Tongue (tissue), 2 donors: ENCODE measurements around the gene NECTIN1. TPM values are rescaled to one million over a fixed set of nuclear protein-coding genes. Genes with fewer than 3 reads are reported as not detected.
A peak's percentile ranks its signal among the peaks of the same experiment; 100 is the strongest.

Experiments used
- DNase-seq: peaks from one replicate; pipeline ENCODE4 v3.0.0-alpha.2; 2015
- total RNA-seq: library from RNA; depleted of rRNA; stranded (reverse); fragments of >200 nt; gene quantifications from one replicate; pipeline ENCODE4 v1.2.3, GENCODE V29; 2014

NECTIN1 gene
- total RNA-seq, 1 donor from 2014 or later, result 32.4 TPM

- peak; percentile 97 for DNase-seq
Measured at GRCh38 chr11:119671561-119672015, 57.4 kb downstream of the NECTIN1 start.

GRCh38 chr11:119671051-119671450 lies 57.9 kb downstream of the NECTIN1 start:
- peak; percentile 97 for DNase-seq

DNA sequence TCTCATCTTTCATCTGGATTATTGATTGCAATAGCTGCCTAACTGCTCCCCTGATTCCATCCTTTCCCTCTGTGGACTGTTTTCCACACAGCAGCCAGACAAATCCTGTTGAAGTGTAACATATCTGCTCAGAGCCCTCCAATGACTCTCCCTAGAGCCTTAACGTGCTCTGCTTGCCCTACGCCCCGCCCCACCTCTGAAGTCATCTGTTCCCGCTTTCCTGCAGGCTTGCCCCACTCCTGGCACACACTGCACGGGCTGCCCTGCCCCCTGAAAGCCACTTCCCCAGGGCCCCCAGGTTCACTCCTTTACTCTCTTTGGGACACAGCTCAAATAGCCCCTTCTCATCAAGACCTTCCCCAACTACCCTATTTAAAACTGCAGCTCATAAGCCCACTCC lies 59.5 kb downstream of the NECTIN1 start:
- peak; percentile 29 for DNase-seq

GRCh38 chr11:119668676-119669075 lies 60.3 kb downstream of the NECTIN1 start:
- DNase-seq, result no peak

DNA sequence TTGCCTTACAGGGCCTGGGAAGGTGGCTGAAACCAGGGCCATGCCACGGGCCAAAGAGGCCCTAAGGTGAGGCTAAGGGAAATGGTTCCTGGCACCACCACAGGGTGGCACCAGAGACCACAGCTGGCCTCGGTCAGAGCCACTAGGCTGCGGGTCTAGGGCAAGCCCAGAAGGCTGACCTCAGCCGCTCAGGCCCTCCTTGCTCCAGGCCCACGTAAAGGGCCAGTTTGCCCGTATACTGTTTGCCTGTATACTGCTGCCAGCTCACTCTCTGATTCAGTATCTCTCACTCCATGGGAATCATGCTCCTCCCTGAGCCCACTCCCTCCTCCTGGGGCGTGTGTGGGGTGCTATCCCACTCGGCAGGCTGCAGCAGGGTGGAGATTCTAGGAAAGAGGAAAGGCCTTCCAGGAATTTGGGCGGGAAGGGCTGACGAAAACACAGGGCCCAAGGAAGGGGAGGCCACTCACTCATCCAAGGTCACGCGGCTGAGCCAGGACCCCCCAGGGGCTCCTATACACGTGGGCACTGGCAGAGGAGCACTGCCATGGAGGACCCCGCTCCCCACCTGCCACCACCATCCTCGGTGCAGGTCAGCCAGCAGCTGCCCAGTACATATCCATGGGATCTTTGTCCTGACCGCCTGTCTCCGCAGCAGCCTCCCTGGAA lies 62.4 kb downstream of the NECTIN1 start:
- DNase-seq, result peak; percentile 84

- DNase-seq, result peak; percentile 15
Measured at GRCh38 chr11:119666061-119666460, 62.9 kb downstream of the NECTIN1 start.

DNA sequence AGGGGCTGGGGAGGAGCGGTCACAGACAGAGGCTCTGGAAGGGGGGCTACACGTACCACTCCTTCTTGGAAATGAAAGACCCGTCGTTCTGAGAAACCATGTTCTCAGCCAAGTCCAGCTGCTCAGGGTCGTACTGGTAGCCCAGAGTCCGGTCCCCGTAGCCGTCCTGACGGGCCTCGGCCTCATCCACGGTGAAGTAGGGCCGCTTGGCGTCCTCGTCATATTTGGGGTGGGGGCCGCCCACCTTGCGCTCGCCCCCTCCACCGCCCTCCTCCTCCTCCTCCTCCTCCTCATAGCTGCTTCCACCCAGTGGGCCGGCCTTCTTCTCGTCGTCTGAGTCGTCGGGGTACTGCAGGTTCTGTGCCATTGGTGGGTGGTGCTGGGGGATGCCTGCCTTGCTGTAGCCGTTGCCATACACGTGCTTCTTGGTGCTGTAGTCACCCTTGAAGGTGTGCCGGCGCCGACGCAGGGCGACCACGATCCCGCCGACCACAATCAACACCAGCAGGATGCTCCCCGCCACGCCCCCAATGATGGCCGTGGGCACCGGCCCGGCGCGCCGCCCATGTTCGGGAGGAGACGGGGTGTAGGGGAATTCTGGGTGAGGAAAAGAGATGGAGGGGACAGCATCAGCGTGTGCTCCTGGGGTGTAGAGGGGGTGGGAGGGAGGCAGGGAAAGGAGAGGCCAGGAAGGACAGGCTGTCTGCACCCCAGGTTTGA lies 64.1 kb downstream of the NECTIN1 start:
- no peak for DNase-seq

GRCh38 chr11:119664063-119664572 lies 64.9 kb downstream of the NECTIN1 start:
- peak; percentile 95 for DNase-seq

GRCh38 chr11:119663279-119663678 lies 65.7 kb downstream of the NECTIN1 start:
- DNase-seq, result no peak

- DNase-seq, result no peak
Measured at GRCh38 chr11:119661226-119661625, 67.8 kb downstream of the NECTIN1 start.

GRCh38 chr11:119659971-119660723 lies 68.9 kb downstream of the NECTIN1 start:
- peak; percentile 95 for DNase-seq

- no peak for DNase-seq
Measured at GRCh38 chr11:119652907-119653659, 75.9 kb downstream of the NECTIN1 start.

- no peak for DNase-seq
Measured at GRCh38 chr11:119651802-119652584, 77.0 kb downstream of the NECTIN1 start.

DNA sequence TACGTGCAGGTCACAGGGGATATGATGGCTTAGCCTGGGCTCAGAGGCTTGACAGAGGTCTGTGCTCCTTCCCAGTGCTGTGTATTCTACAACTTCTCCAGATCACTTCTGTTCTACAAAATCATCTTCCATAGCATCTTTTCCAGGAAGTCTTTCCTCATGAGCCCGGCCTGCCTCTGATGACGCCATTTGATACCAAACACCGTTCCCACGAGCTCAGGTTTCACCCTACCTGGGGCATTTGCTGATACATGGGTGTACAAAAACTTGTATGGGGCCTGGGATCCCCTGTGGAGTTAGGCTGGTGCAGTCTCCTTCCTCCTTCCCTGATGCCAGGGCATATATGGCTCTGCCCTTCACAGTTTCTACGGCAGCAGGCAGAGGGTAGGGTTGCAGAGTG lies 78.7 kb downstream of the NECTIN1 start:
- DNase-seq, result no peak

GRCh38 chr11:119647254-119647653 lies 81.7 kb downstream of the NECTIN1 start:
- DNase-seq, result no peak

DNA sequence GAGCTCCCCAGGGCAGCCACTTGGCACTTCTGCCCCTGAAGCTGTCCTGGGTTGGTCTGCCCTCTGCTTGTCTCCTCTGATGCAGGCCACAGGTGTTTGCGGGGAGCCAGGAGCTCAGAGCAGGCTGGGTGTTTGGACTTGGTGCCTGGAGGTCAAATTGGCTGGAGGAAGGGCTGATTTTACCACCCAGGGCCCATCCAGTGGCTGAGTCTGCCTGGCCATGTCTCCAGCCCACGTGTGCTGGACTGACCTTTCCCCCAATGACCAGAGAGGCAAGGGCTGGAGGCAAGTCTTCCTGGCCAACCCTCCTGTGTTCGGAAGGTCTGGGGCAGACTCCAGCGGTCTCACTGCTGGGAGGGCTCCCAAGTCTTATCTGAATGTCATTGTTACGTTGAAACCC lies 84.0 kb downstream of the NECTIN1 start:
- no peak for DNase-seq

DNA sequence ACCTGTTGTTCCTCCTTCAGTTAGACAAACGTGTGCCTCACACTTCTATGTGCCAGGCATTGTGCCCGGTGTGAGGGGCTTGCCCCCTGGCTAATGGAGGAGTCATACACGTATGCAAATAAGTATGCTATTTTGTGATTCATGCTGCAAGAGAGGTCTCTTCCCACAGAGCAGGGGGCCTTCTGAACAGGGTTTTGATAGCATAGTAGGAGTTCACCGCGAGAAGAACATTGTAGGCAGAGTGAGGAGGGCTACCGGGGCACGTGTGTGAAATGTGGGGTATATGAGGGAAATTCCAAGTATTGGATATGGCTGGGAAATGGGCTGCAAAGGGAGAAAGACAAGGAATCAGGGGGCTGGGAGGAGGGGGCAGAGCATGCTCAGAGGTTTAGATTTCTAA lies 84.5 kb downstream of the NECTIN1 start:
- DNase-seq, result no peak

DNA sequence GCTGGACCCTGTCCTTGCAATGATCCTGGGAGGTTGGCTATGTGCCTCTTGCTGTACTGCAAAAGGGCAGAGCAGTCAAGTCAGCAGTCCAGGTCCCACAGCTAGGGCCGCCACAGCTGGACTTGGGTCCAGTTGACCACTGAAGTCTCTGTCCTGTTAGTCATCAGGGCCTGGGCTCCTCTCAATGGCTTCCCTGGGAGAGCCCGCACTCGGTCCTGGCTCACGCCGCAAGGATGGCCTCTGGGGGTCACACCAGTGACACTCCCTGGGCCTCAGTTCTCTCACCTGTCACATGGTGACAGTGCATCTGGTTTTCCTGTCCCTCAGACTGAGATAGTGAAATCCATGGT lies 85.1 kb downstream of the NECTIN1 start:
- DNase-seq, result no peak

GRCh38 chr11:119643212-119643875 lies 85.7 kb downstream of the NECTIN1 start:
- peak; percentile 95 for DNase-seq

GRCh38 chr11:119641983-119642745 lies 86.8 kb downstream of the NECTIN1 start:
- peak; percentile 66 for DNase-seq
